CD4-positive, CD25-positive, alpha-beta regulatory T cell (primary cell): ENCODE results near the gene RAE1. TPM values are rescaled to one million over a fixed set of nuclear protein-coding genes. Genes with fewer than 3 reads are reported as not detected.

Experiments used
- ATAC-seq, 2 donors: fragments of 150-1000 bp; cut with Tn5 transposase; one replicate each; pipeline ENCODE4 v1.10.0; 2021; ENCODE audit warnings: low read depth in 2 of 2, moderate number of reproducible peaks in 2 of 2, moderate library complexity in 1 of 2
- DNase-seq, 3 donors: peaks; one replicate each; pipeline versions ENCODE4 v3.0.0 to v3.0.0-alpha.2; 2012 to 2022; ENCODE audit warnings: mixed read lengths in 1 of 3
- H3K27ac ChIP-seq: one replicate; pipeline ENCODE4 v1.7.0; 2013; ENCODE audit warnings: mild to moderate bottlenecking, low read length; ENCODE audit not compliant: insufficient read depth, poor library complexity, severe bottlenecking
- H3K27me3 ChIP-seq: one replicate; pipeline ENCODE4 v1.7.0; 2013; ENCODE audit warnings: low read length; ENCODE audit not compliant: control insufficient read depth, insufficient read depth
- H3K36me3 ChIP-seq: one replicate; pipeline ENCODE4 v1.7.0; 2013; ENCODE audit warnings: mild to moderate bottlenecking, low read length, moderate library complexity; ENCODE audit not compliant: control insufficient read depth, insufficient read depth
- H3K4me1 ChIP-seq: 2 replicates; pipeline ENCODE4 v1.7.0; 2013; ENCODE audit warnings: mild to moderate bottlenecking, low read length; ENCODE audit not compliant: insufficient read depth, control insufficient read depth, poor library complexity, severe bottlenecking
- H3K4me3 ChIP-seq: one replicate; pipeline ENCODE4 v1.7.0; 2013; ENCODE audit warnings: low read depth, mild to moderate bottlenecking, low read length, moderate library complexity
- H3K9me3 ChIP-seq, 2 experiments: 1 replicate in 1 of 2; 2 replicates in 1 of 2; pipeline ENCODE4 v1.7.0; 2013; ENCODE audit warnings: low read length in 2 of 2, mild to moderate bottlenecking in 1 of 2, moderate library complexity in 1 of 2; ENCODE audit not compliant: control insufficient read depth in 2 of 2
- H3K27ac Mint-ChIP-seq, 3 donors: one replicate each; pipeline ENCODE4 v1.8.0; 2020 to 2022; ENCODE audit warnings: mild to moderate bottlenecking in 3 of 3, mixed read lengths in 3 of 3, moderate library complexity in 2 of 3
- H3K27me3 Mint-ChIP-seq: one replicate; pipeline ENCODE4 v1.8.0; 2022; ENCODE audit warnings: mild to moderate bottlenecking, mixed read lengths
- H3K36me3 Mint-ChIP-seq: one replicate; pipeline ENCODE4 v1.8.0; 2020; ENCODE audit warnings: mixed read lengths
- H3K4me1 Mint-ChIP-seq, 4 donors: one replicate each; pipeline ENCODE4 v1.8.0; 2020 to 2022; ENCODE audit warnings: mixed read lengths in 4 of 4, mild to moderate bottlenecking in 1 of 4
- H3K4me3 Mint-ChIP-seq, 4 donors: one replicate each; pipeline ENCODE4 v1.8.0; 2020 to 2022; ENCODE audit warnings: mild to moderate bottlenecking in 4 of 4, mixed read lengths in 4 of 4, moderate library complexity in 3 of 4
- H3K9me3 Mint-ChIP-seq, 7 donors: one replicate each; pipeline ENCODE4 v1.8.0; 2020 to 2022; ENCODE audit warnings: mixed read lengths in 7 of 7, mild to moderate bottlenecking in 3 of 7, moderate library complexity in 2 of 7
- polyA plus RNA-seq, 4 donors: library from polyadenylated mRNA; unstranded; fragments of 300-500 nt; fragmentation: Illumina TruSeq; gene quantifications; one replicate each; pipeline ENCODE4 v1.2.3, GENCODE V29; 2021
- total RNA-seq: library from RNA; stranded (reverse); gene quantifications from one replicate; pipeline ENCODE4 v1.2.3, GENCODE V29; 2022

RAE1 gene
- total RNA-seq: 33.0 TPM
- 10 to 100 TPM; 34.5 to 52.1 (median 42.8) TPM for polyA plus RNA-seq

GRCh38 chr20:57351042-57351783 lies at the start of gene RAE1:
TSS of gene RAE1 (plus strand) at chr20:57351255. CDS start at chr20:57354039, 2,784 bp downstream.
- Histone ChIP-seq H3K27me3 (no peaks in the 10 kb centered on the region), H3K4me3 (peak within 1 kb of the TSS; percentile 95), H3K9me3 (no peaks in the 10 kb centered on the region), H3K36me3 (peaks cover 33% of the 10 kb centered on the region), H3K27ac (peak within 1 kb of the TSS; percentile 78), H3K4me1 (peaks cover 19% of the 10 kb centered on the region)
- Mint-ChIP-seq H3K27me3 (no peaks in the 10 kb centered on the region), H3K4me3 (peak within 1 kb of the TSS; percentile 90 to 97 (median 92)), H3K4me1 (peaks cover 17 to 32% (median 20%) of the 10 kb centered on the region in 4 donors), H3K9me3 (peaks cover 0 to 2% (median 0%) of the 10 kb centered on the region in 7 donors), H3K27ac (peak within 1 kb of the TSS; percentile 87 to 96 (median 91)), H3K36me3 (peaks cover 25% of the 10 kb centered on the region)
- DNase-seq (peak; percentile 85 to 94 (median 92)), ATAC-seq (peak; percentile 76 to 87)

- ATAC-seq: no peak
- Mint-ChIP-seq H3K4me1 (no peaks in the 10 kb centered on the region), H3K27ac (no peak overlapping the region), H3K27me3 (peaks cover 29% of the 10 kb centered on the region), H3K9me3 (no peaks in the 10 kb centered on the region), H3K36me3 (no peaks in the 10 kb centered on the region), H3K4me3 (no peak overlapping the region)
- no peak for DNase-seq
- H3K27me3 ChIP-seq: no peaks in the 10 kb centered on the region
- no peak overlapping the region for H3K4me3 ChIP-seq
- no peak overlapping the region for H3K27ac ChIP-seq
- no peaks in the 10 kb centered on the region for H3K9me3 ChIP-seq
- H3K4me1 ChIP-seq: no peaks in the 10 kb centered on the region
- no peaks in the 10 kb centered on the region for H3K36me3 ChIP-seq
Measured at GRCh38 chr20:57306747-57307146, 44.3 kb upstream of the RAE1 start.

DNA sequence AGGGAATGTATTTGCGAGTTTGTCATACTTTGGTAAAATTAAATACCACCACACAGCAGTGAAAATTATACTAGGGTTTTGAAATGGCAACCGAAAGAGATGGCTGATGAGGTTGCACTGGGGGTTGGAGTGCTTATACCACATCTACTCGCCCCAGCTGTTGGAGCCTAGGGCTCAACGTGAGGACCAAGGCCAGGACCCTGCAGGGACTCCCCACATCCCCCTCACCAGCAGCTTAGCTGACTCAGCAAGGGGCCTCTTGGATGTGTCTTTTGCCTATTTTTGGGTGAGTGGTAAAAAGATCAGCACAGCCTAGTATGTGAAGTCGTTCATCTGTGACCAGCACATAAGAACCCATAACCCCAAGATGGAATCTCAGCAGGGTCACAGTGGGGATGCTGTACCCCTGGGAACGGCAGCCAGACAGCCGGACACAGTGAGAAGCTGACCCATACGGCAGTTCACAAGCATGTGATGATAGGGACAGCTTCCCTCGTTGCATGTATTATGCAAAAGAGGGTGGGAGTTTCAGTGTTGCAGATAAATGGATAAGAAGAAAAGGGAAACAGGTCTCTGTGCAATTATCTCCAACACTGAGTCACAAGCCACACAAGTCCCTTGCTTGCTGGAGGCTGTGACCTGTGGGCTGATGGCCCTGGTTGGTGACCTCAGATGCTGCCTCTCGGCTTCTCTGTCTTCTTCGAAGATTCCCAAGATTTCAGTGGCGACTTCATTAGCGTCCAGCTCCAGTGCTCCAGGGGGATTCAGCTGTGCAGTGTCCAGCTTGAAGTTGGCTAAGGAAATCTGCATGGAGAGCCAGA lies 42.4 kb upstream of the RAE1 start:
- Histone ChIP-seq H3K4me3 (no peak overlapping the region), H3K9me3 (no peaks in the 10 kb centered on the region), H3K36me3 (no peaks in the 10 kb centered on the region), H3K27me3 (no peaks in the 10 kb centered on the region), H3K27ac (no peak overlapping the region), H3K4me1 (no peaks in the 10 kb centered on the region)
- Mint-ChIP-seq H3K9me3 (no peaks in the 10 kb centered on the region), H3K27ac (no peak overlapping the region), H3K27me3 (peaks cover 20% of the 10 kb centered on the region), H3K4me3 (no peak overlapping the region), H3K36me3 (no peaks in the 10 kb centered on the region), H3K4me1 (no peaks in the 10 kb centered on the region)
- DNase-seq (no peak), ATAC-seq (no peak)

GRCh38 chr20:57309544-57310115 lies 41.4 kb upstream of the RAE1 start:
- Histone ChIP-seq H3K36me3 (no peaks in the 10 kb centered on the region), H3K4me1 (no peaks in the 10 kb centered on the region), H3K27me3 (no peaks in the 10 kb centered on the region), H3K9me3 (no peaks in the 10 kb centered on the region), H3K4me3 (no peak overlapping the region), H3K27ac (no peak overlapping the region)
- DNase-seq: no peak
- Mint-ChIP-seq H3K9me3 (no peaks in the 10 kb centered on the region), H3K27ac (no peak overlapping the region), H3K27me3 (peaks cover 20% of the 10 kb centered on the region), H3K4me1 (no peaks in the 10 kb centered on the region), H3K4me3 (no peak overlapping the region), H3K36me3 (no peaks in the 10 kb centered on the region)
- no peak for ATAC-seq

DNA sequence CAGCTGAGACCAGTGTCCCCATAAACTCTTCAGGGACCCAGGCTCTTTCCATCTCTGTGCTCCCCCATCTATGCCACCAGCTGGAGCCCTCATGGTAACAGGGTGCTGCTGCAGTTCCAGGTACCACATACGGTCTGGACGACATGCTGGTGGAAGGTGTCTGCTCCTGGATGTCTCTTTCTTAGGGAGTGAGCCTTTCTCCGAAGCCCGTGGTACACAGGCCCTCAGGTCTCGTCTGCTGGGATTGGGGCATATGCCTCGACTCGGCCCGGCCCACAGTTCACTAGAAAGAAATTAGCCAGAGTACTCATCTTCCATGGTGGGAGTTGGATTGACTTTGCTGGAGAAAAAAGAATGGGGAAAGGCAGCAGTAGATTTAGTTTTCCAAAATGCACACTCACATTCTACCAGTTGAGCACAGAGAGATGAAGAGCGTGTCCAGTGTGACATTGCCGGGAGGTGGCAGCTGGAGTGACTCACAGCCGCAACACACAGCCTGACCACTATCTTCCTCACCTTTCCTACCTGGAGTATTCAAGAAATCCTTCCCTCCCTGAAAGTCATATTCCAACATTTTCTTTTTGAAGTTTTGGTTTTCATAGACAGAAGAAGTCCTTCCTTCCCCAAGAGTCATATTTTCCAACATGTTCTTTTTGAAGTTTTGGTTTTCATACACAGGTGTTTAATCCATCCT lies 40.1 kb upstream of the RAE1 start:
- no peak overlapping the region for H3K27ac Mint-ChIP-seq
- H3K9me3 ChIP-seq: no peaks in the 10 kb centered on the region
- no peaks in the 10 kb centered on the region for H3K4me1 ChIP-seq
- H3K4me3 Mint-ChIP-seq: no peak overlapping the region
- ATAC-seq: no peak
- no peak overlapping the region for H3K27ac ChIP-seq
- H3K4me3 ChIP-seq: no peak overlapping the region
- no peaks in the 10 kb centered on the region for H3K27me3 ChIP-seq
- H3K27me3 Mint-ChIP-seq: peaks cover 25% of the 10 kb centered on the region
- no peaks in the 10 kb centered on the region for H3K4me1 Mint-ChIP-seq
- no peaks in the 10 kb centered on the region for H3K36me3 ChIP-seq
- H3K9me3 Mint-ChIP-seq: no peaks in the 10 kb centered on the region
- no peak for DNase-seq
- no peaks in the 10 kb centered on the region for H3K36me3 Mint-ChIP-seq

DNA sequence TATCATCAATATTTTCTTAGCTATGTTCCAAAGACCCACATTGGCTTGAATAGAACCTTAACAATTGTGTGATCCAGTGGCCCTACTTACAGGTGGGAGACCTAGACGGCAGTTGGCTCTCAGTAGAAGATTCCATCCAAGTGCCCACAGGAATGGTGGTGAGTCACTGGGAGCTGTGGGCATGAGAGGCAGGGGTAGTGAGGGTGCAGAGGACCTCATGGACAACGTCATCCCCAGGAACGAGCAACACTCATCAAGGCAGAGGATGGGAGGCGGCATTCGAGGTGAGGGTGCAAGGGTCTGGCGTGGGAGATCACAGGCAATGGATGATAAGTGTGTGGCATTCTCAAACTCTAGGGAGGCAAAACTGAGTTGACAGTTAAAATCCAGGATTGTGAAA lies 38.9 kb upstream of the RAE1 start:
- Histone ChIP-seq H3K27ac (no peak overlapping the region), H3K36me3 (no peaks in the 10 kb centered on the region), H3K4me3 (no peak overlapping the region), H3K9me3 (no peaks in the 10 kb centered on the region), H3K27me3 (no peaks in the 10 kb centered on the region), H3K4me1 (no peaks in the 10 kb centered on the region)
- Mint-ChIP-seq H3K36me3 (no peaks in the 10 kb centered on the region), H3K4me3 (no peak overlapping the region), H3K9me3 (no peaks in the 10 kb centered on the region), H3K27me3 (peaks cover 18% of the 10 kb centered on the region), H3K4me1 (no peaks in the 10 kb centered on the region), H3K27ac (no peak overlapping the region)
- no peak for ATAC-seq
- no peak for DNase-seq

GRCh38 chr20:57313230-57313629 lies 37.8 kb upstream of the RAE1 start:
- H3K27me3 Mint-ChIP-seq: peaks cover 19% of the 10 kb centered on the region
- H3K27ac Mint-ChIP-seq: no peak overlapping the region
- H3K9me3 ChIP-seq: no peaks in the 10 kb centered on the region
- no peak overlapping the region for H3K27ac ChIP-seq
- H3K4me3 Mint-ChIP-seq: no peak overlapping the region
- DNase-seq: no peak
- H3K36me3 Mint-ChIP-seq: no peaks in the 10 kb centered on the region
- H3K4me1 ChIP-seq: no peaks in the 10 kb centered on the region
- no peak for ATAC-seq
- H3K4me1 Mint-ChIP-seq: no peaks in the 10 kb centered on the region
- H3K9me3 Mint-ChIP-seq: no peaks in the 10 kb centered on the region
- no peaks in the 10 kb centered on the region for H3K27me3 ChIP-seq
- no peaks in the 10 kb centered on the region for H3K36me3 ChIP-seq
- H3K4me3 ChIP-seq: no peak overlapping the region
